ENCODE results near the gene DMD. TPM values are rescaled to one million over a fixed set of nuclear protein-coding genes. Genes with fewer than 3 reads are reported as not detected.

Gene DMD
- total and polyA plus RNA-seq, 2 of the 8 experiments (the other 6 are each of a cell fraction or from before 2014, with no cell fraction given) = 4.8 to 7.4 TPM

DNA sequence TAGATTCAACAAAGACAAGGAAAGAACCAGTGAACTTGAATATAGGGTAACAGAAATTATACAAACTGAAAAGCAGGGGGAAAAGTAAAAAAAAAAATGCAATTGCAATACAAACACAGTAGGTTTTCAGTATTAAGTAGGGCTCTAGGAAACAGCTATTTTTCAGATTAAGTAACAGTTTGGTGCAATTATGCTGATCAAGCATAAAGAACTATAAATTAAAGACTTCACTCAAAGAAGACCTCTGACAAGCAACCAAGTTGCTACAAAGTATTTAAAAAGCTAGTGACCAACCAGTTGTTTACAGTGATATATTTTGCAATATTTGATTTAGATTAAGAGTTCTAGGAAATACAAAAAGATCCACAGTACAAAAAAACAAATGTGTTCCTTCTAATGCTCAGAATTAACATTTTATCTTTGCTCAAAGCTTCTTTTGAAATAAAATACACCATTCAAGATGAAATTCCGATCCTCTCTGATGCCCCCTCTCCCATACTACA is 1908.7 kb downstream of the DMD start:
- H4K8ac ChIP-seq (ENCODE audit: extremely low read depth, insufficient read depth, low read length) = no peak overlapping the region
- H3K4me1 ChIP-seq (replicated peaks in 1 of 4; ENCODE audit: control insufficient read depth in 3 of 4, insufficient read depth in 4 of 4, low read length in 3 of 4) = no peaks in the 10 kb centered on the region; a peak in 1 of 7 replicates
- H3K27ac ChIP-seq (ENCODE audit: low read depth, low read length) = no peak overlapping the region
- H3K56ac ChIP-seq (replicated peaks; ENCODE audit: insufficient read length, low read depth, low read length) = no peak overlapping the region
- no peak overlapping the region for H3K4me2 ChIP-seq (ENCODE audit: insufficient read depth in 1 of 2, low read depth in 2 of 2, low read length in 2 of 2)
- H2BK20ac ChIP-seq (ENCODE audit: low read length) = no peak overlapping the region
- H2AK5ac ChIP-seq (ENCODE audit: low read depth, low read length) = no peak overlapping the region
- H3K36me3 ChIP-seq (ENCODE audit: control insufficient read depth in 2 of 4, insufficient read depth in 4 of 4, low read length in 3 of 4) = no peaks in the 10 kb centered on the region
- H2BK15ac ChIP-seq (ENCODE audit: low read length) = no peak overlapping the region
- FAIRE-seq = no peak
- H3K4me3 ChIP-seq (ENCODE audit: extremely low read depth in 1 of 4, insufficient read depth in 2 of 4, low read depth in 3 of 4, low read length in 4 of 4) = no peak overlapping the region
- no peaks in the 10 kb centered on the region for H3K79me2 ChIP-seq (ENCODE audit: control insufficient read depth in 1 of 2, insufficient read depth in 2 of 2, low read length in 2 of 2)
- POLR2A ChIA-PET (ENCODE audit: partially characterized antibody) = no interaction called here
- no peaks in the 10 kb centered on the region for H3K9me3 ChIP-seq (ENCODE audit: insufficient read depth in 2 of 2, low read depth in 1 of 2, low read length in 1 of 2)
- CTCF ChIA-PET (ENCODE audit: partially characterized antibody) = interaction anchor here (0.7 kb wide), 1 partner anchor 64 kb away, joined by 3 read pairs; no protein-coding TSS in a partner anchor
- WGBS, 2 experiments (ENCODE audit: extremely low coverage in 1 of 2, insufficient coverage in 1 of 2, insufficient read length in 1 of 2, insufficient replicate concordance in 2 of 2, low coverage in 1 of 2, low lambda C conversion rate in 2 of 2, missing lambda C conversion rate in 1 of 2) = 92% methylated on average over 1 of the region's 1 CpG; no CpG with 5 or more reads in 1 of the 2 experiments
- no peak overlapping the region for H3K9ac ChIP-seq (replicated peaks in 1 of 4; ENCODE audit: extremely low read depth in 1 of 4, low read depth in 3 of 4, low read length in 3 of 4)
- no peaks in the 10 kb centered on the region for H3K23me2 ChIP-seq (ENCODE audit: low read depth, low read length)
- H2BK12ac ChIP-seq (ENCODE audit: low read depth, low read length) = no peak overlapping the region
- no peak overlapping the region for H3K18ac ChIP-seq (ENCODE audit: extremely low read depth, low read length)
- no peaks in the 10 kb centered on the region for H3K79me1 ChIP-seq (ENCODE audit: low read depth, low read length)
- H2AFZ ChIP-seq (ENCODE audit: low read length) = no peak overlapping the region
- no peak overlapping the region for H3K23ac ChIP-seq (ENCODE audit: insufficient read length)
- no peak overlapping the region for H2BK120ac ChIP-seq (replicated peaks; ENCODE audit: low read depth, low read length)
- no peak for DNase-seq (ENCODE audit: low read depth in 1 of 2, low spot score in 2 of 2)
- H3K14ac ChIP-seq (ENCODE audit: insufficient read length) = no peak overlapping the region
- H3K4ac ChIP-seq (replicated peaks; ENCODE audit: insufficient read length, low read depth, low read length) = no peak overlapping the region
- no peak overlapping the region for H4K5ac ChIP-seq (ENCODE audit: insufficient read length, low read depth, low read length)
- H3K27me3 ChIP-seq (replicated peaks in 1 of 4; ENCODE audit: control insufficient read depth in 3 of 4, extremely low read depth in 1 of 4, insufficient read depth in 3 of 4, low read length in 3 of 4) = no peaks in the 10 kb centered on the region
- H4K91ac ChIP-seq (replicated peaks; ENCODE audit: insufficient read length, low read length) = no peak overlapping the region
- H2BK5ac ChIP-seq (ENCODE audit: low read depth, low read length) = no peak overlapping the region
- no peaks in the 10 kb centered on the region for H4K20me1 ChIP-seq (replicated peaks in 1 of 2; ENCODE audit: control insufficient read depth in 1 of 2, insufficient read depth in 2 of 2, low read length in 2 of 2)
- TF ChIP-seq POLR2A (IDR thresholded peaks at IDR 0.05; ENCODE audit: control extremely low read depth in 1 of 2, low read depth in 2 of 2, low read length in 2 of 2) = no peak
- no peak for TF ChIP-seq SIN3A (conservative IDR thresholded peaks at IDR 0.05 in 1 of 2, IDR thresholded peaks at IDR 0.05 in 1 of 2; ENCODE audit: low read depth in 1 of 2, low read length in 2 of 2)
- no peak for TF ChIP-seq SP4 (IDR thresholded peaks at IDR 0.05; ENCODE audit: low read length)
- TF ChIP-seq EGR1 (IDR thresholded peaks at IDR 0.05; ENCODE audit: borderline replicate concordance, low read depth, low read length) = no peak
- TF ChIP-seq, protein P1, sequence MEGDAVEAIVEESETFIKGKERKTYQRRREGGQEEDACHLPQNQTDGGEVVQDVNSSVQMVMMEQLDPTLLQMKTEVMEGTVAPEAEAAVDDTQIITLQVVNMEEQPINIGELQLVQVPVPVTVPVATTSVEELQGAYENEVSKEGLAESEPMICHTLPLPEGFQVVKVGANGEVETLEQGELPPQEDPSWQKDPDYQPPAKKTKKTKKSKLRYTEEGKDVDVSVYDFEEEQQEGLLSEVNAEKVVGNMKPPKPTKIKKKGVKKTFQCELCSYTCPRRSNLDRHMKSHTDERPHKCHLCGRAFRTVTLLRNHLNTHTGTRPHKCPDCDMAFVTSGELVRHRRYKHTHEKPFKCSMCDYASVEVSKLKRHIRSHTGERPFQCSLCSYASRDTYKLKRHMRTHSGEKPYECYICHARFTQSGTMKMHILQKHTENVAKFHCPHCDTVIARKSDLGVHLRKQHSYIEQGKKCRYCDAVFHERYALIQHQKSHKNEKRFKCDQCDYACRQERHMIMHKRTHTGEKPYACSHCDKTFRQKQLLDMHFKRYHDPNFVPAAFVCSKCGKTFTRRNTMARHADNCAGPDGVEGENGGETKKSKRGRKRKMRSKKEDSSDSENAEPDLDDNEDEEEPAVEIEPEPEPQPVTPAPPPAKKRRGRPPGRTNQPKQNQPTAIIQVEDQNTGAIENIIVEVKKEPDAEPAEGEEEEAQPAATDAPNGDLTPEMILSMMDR (IDR thresholded peaks at IDR 0.05; ENCODE audit: control extremely low read depth in 1 of 3, insufficient read depth in 1 of 3, low read depth in 1 of 3, low read length in 3 of 3) = no peak
- TF ChIP-seq EZH2 (IDR thresholded peaks at IDR 0.05; ENCODE audit: low read depth, low read length, severe bottlenecking) = no peak
- TF ChIP-seq CREB1 (IDR thresholded peaks at IDR 0.05) = no peak
- no peak for TF ChIP-seq SRF (IDR thresholded peaks at IDR 0.05; ENCODE audit: low read depth, low read length)
- TF ChIP-seq CBX5 (IDR thresholded peaks at IDR 0.05; ENCODE audit: low read depth, low read length) = no peak
- no peak for TF ChIP-seq SP2 (IDR thresholded peaks at IDR 0.05; ENCODE audit: low read length)
- no peak for TF ChIP-seq GTF2F1 (IDR thresholded peaks at IDR 0.05; ENCODE audit: borderline replicate concordance, low read depth, low read length)
- no peak for TF ChIP-seq RNF2 (IDR thresholded peaks at IDR 0.05; ENCODE audit: borderline replicate concordance, low read depth, low read length, missing control alignments, poor library complexity, severe bottlenecking)

Measured in H1 (cell line).